HL-60 (cell line): ENCODE data around the gene PHACTR3.

Experiments used
- POLR2AphosphoS5 ChIP-seq: IDR thresholded peaks from 2 replicates; pipeline ENCODE4 v1.6.1; 2012; ENCODE audit warnings: low read depth
- SPI1 ChIP-seq: IDR thresholded peaks from 2 replicates; pipeline ENCODE4 v1.6.1; 2012; ENCODE audit warnings: low read depth, mild to moderate bottlenecking, borderline replicate concordance
- TF ChIP-seq, protein P1 (sequence below): IDR thresholded peaks from one replicate; pipeline ENCODE4 v1.5.1; 2011; ENCODE audit warnings: low read length, control low read depth, inconsistent platforms; ENCODE audit not compliant: insufficient read depth

DNA sequence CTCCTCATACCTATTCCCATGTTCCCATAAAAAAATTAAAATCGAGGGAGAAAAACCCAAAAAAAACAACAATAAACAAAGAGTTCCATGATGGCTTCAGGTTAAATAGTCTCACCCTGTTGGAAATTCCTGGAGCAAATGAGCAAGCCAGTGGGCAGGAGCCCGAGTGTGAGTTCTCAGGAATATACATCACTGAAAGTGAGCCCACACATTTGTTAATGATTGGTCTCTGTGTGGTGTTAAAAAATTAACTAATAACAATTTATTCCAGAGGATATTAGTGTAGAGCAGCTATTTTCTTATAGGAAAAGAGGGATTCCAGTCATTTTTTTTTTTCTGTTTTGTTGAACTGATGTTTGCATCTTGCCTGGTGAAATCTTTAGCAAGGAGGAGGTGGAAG, 12.9 kb downstream of the PHACTR3 start:
- TF ChIP-seq, protein P1, sequence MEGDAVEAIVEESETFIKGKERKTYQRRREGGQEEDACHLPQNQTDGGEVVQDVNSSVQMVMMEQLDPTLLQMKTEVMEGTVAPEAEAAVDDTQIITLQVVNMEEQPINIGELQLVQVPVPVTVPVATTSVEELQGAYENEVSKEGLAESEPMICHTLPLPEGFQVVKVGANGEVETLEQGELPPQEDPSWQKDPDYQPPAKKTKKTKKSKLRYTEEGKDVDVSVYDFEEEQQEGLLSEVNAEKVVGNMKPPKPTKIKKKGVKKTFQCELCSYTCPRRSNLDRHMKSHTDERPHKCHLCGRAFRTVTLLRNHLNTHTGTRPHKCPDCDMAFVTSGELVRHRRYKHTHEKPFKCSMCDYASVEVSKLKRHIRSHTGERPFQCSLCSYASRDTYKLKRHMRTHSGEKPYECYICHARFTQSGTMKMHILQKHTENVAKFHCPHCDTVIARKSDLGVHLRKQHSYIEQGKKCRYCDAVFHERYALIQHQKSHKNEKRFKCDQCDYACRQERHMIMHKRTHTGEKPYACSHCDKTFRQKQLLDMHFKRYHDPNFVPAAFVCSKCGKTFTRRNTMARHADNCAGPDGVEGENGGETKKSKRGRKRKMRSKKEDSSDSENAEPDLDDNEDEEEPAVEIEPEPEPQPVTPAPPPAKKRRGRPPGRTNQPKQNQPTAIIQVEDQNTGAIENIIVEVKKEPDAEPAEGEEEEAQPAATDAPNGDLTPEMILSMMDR = no peak
- TF ChIP-seq POLR2AphosphoS5 = no peak
- TF ChIP-seq SPI1 = no peak
